ENCODE results near the gene RPS21.

The RPS21 gene

DNA sequence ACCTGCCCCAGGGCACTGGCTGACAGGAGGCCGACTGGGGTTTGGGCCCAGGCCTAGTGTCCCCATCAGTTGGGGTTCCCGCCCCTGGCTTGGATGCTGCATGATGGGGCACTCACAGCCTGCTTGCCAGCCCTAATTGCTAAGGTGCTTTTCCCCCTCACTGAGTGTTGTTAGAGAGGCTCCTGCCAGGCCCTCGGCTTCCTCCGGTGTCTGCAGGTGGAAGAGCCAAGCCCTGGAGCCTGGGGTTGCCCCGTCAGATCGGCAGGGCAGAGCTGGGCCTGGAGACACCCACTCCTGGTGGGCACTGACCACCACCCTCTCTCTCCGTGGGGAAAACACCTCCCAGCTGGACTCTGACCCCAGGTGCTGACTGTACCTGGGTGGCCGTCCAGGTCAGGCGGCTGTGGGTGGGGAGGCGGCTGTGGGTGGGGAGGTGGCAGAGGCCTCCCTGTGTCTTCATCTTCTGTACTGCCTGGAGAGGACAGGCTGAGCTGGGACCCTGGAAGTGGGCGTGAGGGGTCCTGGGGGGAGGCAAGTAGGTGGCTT, 26.2 kb downstream of the RPS21 start:
- Histone ChIP-seq H2AFZ (ENCODE audit: low read depth, low read length) (no peak overlapping the region), H2BK120ac (ENCODE audit: low read depth, low read length) (no peak overlapping the region), H3K9ac (ENCODE audit: low read length) (no peak overlapping the region), H3K18ac (ENCODE audit: low read depth in 1 of 2, low read length in 2 of 2) (no peak overlapping the region), H3K23ac (ENCODE audit: low read length in 2 of 2) (no peak overlapping the region), H3K27me3 (ENCODE audit: control insufficient read depth in 1 of 2, insufficient read depth in 1 of 2, low read length in 2 of 2) (peaks cover 14 to 63% of the 10 kb centered on the region in 2 experiments), H4K8ac (ENCODE audit: low read length) (no peak overlapping the region), H4K91ac (ENCODE audit: low read length) (no peak overlapping the region), H2BK5ac (ENCODE audit: low read depth, low read length, poor library complexity, severe bottlenecking) (no peak overlapping the region), H3K79me1 (replicated peaks; ENCODE audit: low read length, poor library complexity, severe bottlenecking) (no peaks in the 10 kb centered on the region), H3K4ac (ENCODE audit: low read depth in 1 of 2, low read length in 2 of 2) (no peak overlapping the region), H2BK15ac (ENCODE audit: low read depth, poor library complexity, severe bottlenecking) (no peak overlapping the region), H3K14ac (ENCODE audit: low read length in 2 of 2) (no peak overlapping the region), H3K9me3 (ENCODE audit: control insufficient read depth, low read length) (no peaks in the 10 kb centered on the region), H3K4me3 (ENCODE audit: insufficient read depth in 1 of 2, low read depth in 1 of 2, low read length in 2 of 2) (no peak overlapping the region), H3K27ac (ENCODE audit: low read length, poor library complexity, severe bottlenecking) (no peak overlapping the region), H3K4me1 (ENCODE audit: control insufficient read depth, insufficient read depth, low read depth, low read length) (peaks cover 16% of the 10 kb centered on the region), H3K36me3 (ENCODE audit: control insufficient read depth in 1 of 2, insufficient read depth in 2 of 2, low read depth in 1 of 2, low read length in 2 of 2) (no peaks in the 10 kb centered on the region), H3K4me2 (ENCODE audit: low read length, poor library complexity, severe bottlenecking) (no peak overlapping the region), H2BK12ac (ENCODE audit: low read length in 2 of 2) (no peak overlapping the region), H2AK5ac (ENCODE audit: low read length, severe bottlenecking) (no peak overlapping the region)
- DNase-seq: no peak
- WGBS: 93% methylated on average over 11 of the region's 11 CpGs

DNA sequence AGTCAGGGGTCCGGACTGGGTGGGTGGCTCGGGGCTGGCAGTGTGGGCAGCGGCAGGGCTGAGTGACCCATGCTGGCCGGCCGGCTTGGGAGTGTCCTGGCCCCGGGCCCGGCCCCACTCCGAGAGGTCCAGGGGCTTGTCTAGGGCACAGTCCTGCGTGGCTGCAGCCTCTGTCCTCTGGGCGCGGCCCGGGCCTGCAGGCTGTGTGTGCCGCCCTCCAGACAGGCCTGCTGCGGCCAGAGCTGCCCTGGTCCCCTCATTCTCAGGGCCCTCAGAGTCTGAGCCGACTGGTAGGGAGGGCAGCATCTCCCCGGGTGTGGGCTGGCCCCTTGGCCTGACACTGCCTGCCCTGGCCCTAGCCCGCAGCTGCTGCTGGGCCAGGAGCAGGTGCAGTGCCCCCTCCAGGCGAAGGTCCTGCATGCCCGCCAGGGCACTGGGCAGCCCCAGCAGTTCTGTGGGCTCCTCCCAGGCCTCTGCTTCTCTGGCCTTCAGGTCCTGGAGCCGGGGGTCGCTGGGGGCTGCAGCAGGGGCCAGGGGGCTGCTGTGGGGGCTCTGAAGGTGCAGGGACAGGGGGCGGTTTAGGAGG, 27.1 kb downstream of the RPS21 start:
- Histone ChIP-seq H3K9ac (ENCODE audit: low read length) (no peak overlapping the region), H3K36me3 (ENCODE audit: control insufficient read depth in 1 of 2, insufficient read depth in 2 of 2, low read depth in 1 of 2, low read length in 2 of 2) (no peaks in the 10 kb centered on the region), H2AK5ac (ENCODE audit: low read length, severe bottlenecking) (no peak overlapping the region), H3K4me2 (ENCODE audit: low read length, poor library complexity, severe bottlenecking) (no peak overlapping the region), H3K4me1 (ENCODE audit: control insufficient read depth, insufficient read depth, low read depth, low read length) (peaks cover 15% of the 10 kb centered on the region), H4K91ac (ENCODE audit: low read length) (no peak overlapping the region), H4K8ac (ENCODE audit: low read length) (no peak overlapping the region), H2BK5ac (ENCODE audit: low read depth, low read length, poor library complexity, severe bottlenecking) (no peak overlapping the region), H3K27ac (ENCODE audit: low read length, poor library complexity, severe bottlenecking) (no peak overlapping the region), H3K23ac (ENCODE audit: low read length in 2 of 2) (no peak overlapping the region), H3K4me3 (ENCODE audit: insufficient read depth in 1 of 2, low read depth in 1 of 2, low read length in 2 of 2) (no peak overlapping the region), H2BK15ac (ENCODE audit: low read depth, poor library complexity, severe bottlenecking) (no peak overlapping the region), H2BK120ac (ENCODE audit: low read depth, low read length) (no peak overlapping the region), H3K14ac (ENCODE audit: low read length in 2 of 2) (no peak overlapping the region), H3K79me1 (replicated peaks; ENCODE audit: low read length, poor library complexity, severe bottlenecking) (no peaks in the 10 kb centered on the region), H3K18ac (ENCODE audit: low read depth in 1 of 2, low read length in 2 of 2) (no peak overlapping the region), H2AFZ (ENCODE audit: low read depth, low read length) (no peak overlapping the region), H3K9me3 (ENCODE audit: control insufficient read depth, low read length) (no peaks in the 10 kb centered on the region), H3K27me3 (ENCODE audit: control insufficient read depth in 1 of 2, insufficient read depth in 1 of 2, low read length in 2 of 2) (peaks cover 10 to 66% of the 10 kb centered on the region in 2 experiments), H2BK12ac (ENCODE audit: low read length in 2 of 2) (no peak overlapping the region), H3K4ac (ENCODE audit: low read depth in 1 of 2, low read length in 2 of 2) (no peak overlapping the region)
- DNase-seq: no peak
- WGBS: 88% methylated on average over 20 of the region's 22 CpGs

DNA sequence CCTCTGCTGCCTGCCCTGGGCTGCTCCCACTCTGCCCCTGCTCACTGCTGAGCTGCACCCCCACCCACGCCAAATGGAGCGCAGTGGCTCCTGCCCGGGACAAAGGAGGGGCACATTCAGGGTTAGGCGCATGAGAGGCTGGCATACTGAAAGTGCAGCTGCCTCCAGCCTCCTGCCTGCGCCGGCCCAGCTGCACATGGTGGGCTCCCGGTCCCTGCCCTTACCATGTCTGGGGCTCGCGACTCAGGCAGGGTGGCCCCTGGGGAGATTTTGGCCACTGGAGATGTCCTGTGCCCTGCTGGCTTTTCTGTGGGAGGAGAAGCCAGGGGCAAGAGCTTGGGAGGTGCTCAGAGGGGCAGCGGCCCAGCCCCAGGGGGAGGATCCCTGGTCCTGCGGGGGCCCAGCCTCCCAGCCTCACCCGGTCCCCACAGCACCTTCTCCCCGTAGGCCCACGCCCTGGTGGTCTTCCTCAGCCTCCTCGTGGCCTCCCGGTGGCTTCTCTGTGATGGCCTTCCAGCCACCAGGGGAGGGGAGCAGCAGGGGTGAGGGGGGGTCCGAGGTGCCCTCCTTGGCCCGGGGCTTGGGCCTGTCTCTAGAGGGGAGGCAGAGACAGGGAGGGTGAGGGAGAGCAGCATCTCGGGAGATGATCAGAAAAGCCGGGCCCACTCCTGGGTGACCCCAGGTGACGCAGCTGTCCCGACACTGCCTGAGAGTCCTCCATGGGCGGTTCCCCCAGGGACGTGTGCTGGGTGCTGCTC, 28.6 kb downstream of the RPS21 start:
- Histone ChIP-seq H3K18ac (ENCODE audit: low read depth in 1 of 2, low read length in 2 of 2) (no peak overlapping the region), H4K8ac (ENCODE audit: low read length) (no peak overlapping the region), H3K4ac (ENCODE audit: low read depth in 1 of 2, low read length in 2 of 2) (no peak overlapping the region), H3K23ac (ENCODE audit: low read length in 2 of 2) (no peak overlapping the region), H3K79me1 (replicated peaks; ENCODE audit: low read length, poor library complexity, severe bottlenecking) (no peaks in the 10 kb centered on the region), H3K27me3 (ENCODE audit: control insufficient read depth in 1 of 2, insufficient read depth in 1 of 2, low read length in 2 of 2) (peaks cover 10 to 69% of the 10 kb centered on the region in 2 experiments), H3K4me1 (ENCODE audit: control insufficient read depth, insufficient read depth, low read depth, low read length) (peaks cover 4% of the 10 kb centered on the region), H2BK12ac (ENCODE audit: low read length in 2 of 2) (no peak overlapping the region), H3K36me3 (ENCODE audit: control insufficient read depth in 1 of 2, insufficient read depth in 2 of 2, low read depth in 1 of 2, low read length in 2 of 2) (no peaks in the 10 kb centered on the region), H3K9ac (ENCODE audit: low read length) (no peak overlapping the region), H3K27ac (ENCODE audit: low read length, poor library complexity, severe bottlenecking) (no peak overlapping the region), H3K9me3 (ENCODE audit: control insufficient read depth, low read length) (no peaks in the 10 kb centered on the region), H3K14ac (ENCODE audit: low read length in 2 of 2) (no peak overlapping the region), H2BK5ac (ENCODE audit: low read depth, low read length, poor library complexity, severe bottlenecking) (no peak overlapping the region), H2AFZ (ENCODE audit: low read depth, low read length) (no peak overlapping the region), H4K91ac (ENCODE audit: low read length) (no peak overlapping the region), H2BK15ac (ENCODE audit: low read depth, poor library complexity, severe bottlenecking) (no peak overlapping the region), H3K4me2 (ENCODE audit: low read length, poor library complexity, severe bottlenecking) (no peak overlapping the region), H3K4me3 (ENCODE audit: insufficient read depth in 1 of 2, low read depth in 1 of 2, low read length in 2 of 2) (no peak overlapping the region), H2BK120ac (ENCODE audit: low read depth, low read length) (no peak overlapping the region), H2AK5ac (ENCODE audit: low read length, severe bottlenecking) (no peak overlapping the region)
- 85% methylated on average over 24 of the region's 24 CpGs for WGBS
- no peak for DNase-seq

Measured in mesenchymal stem cell (in vitro differentiated cells and primary cell).